ENCODE results near the gene ALG8.

DNA sequence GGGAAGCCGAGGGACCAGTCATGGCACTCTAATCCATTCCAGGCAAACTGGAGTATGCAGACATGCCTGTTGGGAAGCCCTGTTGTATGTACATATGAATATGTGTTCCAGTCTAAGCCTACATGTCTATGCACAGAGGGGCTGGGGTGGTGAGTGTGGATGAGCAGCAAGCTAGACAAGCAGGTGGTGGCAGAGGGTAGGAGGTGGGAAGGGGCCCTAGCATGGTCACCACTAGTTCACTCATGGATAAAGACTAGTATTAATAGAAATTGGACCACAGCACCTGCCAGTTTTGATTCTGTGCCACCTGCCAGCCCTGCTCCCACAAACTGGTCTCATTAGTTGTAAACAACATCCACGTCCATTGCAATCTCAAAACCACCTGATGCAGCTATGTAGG, 74.2 kb downstream of the ALG8 start:
- no peak for TF ChIP-seq EZH2phosphoT487 (IDR thresholded peaks at IDR 0.05; ENCODE audit: borderline replicate concordance, low read depth)
- TF ChIP-seq, protein P1, sequence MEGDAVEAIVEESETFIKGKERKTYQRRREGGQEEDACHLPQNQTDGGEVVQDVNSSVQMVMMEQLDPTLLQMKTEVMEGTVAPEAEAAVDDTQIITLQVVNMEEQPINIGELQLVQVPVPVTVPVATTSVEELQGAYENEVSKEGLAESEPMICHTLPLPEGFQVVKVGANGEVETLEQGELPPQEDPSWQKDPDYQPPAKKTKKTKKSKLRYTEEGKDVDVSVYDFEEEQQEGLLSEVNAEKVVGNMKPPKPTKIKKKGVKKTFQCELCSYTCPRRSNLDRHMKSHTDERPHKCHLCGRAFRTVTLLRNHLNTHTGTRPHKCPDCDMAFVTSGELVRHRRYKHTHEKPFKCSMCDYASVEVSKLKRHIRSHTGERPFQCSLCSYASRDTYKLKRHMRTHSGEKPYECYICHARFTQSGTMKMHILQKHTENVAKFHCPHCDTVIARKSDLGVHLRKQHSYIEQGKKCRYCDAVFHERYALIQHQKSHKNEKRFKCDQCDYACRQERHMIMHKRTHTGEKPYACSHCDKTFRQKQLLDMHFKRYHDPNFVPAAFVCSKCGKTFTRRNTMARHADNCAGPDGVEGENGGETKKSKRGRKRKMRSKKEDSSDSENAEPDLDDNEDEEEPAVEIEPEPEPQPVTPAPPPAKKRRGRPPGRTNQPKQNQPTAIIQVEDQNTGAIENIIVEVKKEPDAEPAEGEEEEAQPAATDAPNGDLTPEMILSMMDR (IDR thresholded peaks at IDR 0.05): no peak
- TF ChIP-seq, protein P2, sequence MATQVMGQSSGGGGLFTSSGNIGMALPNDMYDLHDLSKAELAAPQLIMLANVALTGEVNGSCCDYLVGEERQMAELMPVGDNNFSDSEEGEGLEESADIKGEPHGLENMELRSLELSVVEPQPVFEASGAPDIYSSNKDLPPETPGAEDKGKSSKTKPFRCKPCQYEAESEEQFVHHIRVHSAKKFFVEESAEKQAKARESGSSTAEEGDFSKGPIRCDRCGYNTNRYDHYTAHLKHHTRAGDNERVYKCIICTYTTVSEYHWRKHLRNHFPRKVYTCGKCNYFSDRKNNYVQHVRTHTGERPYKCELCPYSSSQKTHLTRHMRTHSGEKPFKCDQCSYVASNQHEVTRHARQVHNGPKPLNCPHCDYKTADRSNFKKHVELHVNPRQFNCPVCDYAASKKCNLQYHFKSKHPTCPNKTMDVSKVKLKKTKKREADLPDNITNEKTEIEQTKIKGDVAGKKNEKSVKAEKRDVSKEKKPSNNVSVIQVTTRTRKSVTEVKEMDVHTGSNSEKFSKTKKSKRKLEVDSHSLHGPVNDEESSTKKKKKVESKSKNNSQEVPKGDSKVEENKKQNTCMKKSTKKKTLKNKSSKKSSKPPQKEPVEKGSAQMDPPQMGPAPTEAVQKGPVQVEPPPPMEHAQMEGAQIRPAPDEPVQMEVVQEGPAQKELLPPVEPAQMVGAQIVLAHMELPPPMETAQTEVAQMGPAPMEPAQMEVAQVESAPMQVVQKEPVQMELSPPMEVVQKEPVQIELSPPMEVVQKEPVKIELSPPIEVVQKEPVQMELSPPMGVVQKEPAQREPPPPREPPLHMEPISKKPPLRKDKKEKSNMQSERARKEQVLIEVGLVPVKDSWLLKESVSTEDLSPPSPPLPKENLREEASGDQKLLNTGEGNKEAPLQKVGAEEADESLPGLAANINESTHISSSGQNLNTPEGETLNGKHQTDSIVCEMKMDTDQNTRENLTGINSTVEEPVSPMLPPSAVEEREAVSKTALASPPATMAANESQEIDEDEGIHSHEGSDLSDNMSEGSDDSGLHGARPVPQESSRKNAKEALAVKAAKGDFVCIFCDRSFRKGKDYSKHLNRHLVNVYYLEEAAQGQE (IDR thresholded peaks at IDR 0.05; ENCODE audit: low read depth, low read length): no peak
- no peak for TF ChIP-seq POLR2AphosphoS5 (IDR thresholded peaks at IDR 0.05; ENCODE audit: low read depth, low read length)
- TF ChIP-seq TCF12 (IDR thresholded peaks at IDR 0.05): no peak
- TF ChIP-seq FOSL2 (IDR thresholded peaks at IDR 0.05; ENCODE audit: borderline replicate concordance, low read depth): no peak
- no peak for TF ChIP-seq TEAD4 (IDR thresholded peaks at IDR 0.05; ENCODE audit: borderline replicate concordance, insufficient read depth)
- TF ChIP-seq ZBTB33 (IDR thresholded peaks at IDR 0.05; ENCODE audit: borderline replicate concordance, low read depth): no peak
- no peak for TF ChIP-seq EP300 (IDR thresholded peaks at IDR 0.05; ENCODE audit: borderline replicate concordance in 1 of 2, low read depth in 1 of 2, low read length in 1 of 2)
